Stimulated activated naive CD4-positive, alpha-beta T cell (primary cell): ENCODE data around the gene AMDHD1.

Experiments
- DNase-seq, 6 experiments: peaks; one replicate each; lab custom pipeline; 2025; lab: John Stamatoyannopoulos, UW

AMDHD1 gene

DNA sequence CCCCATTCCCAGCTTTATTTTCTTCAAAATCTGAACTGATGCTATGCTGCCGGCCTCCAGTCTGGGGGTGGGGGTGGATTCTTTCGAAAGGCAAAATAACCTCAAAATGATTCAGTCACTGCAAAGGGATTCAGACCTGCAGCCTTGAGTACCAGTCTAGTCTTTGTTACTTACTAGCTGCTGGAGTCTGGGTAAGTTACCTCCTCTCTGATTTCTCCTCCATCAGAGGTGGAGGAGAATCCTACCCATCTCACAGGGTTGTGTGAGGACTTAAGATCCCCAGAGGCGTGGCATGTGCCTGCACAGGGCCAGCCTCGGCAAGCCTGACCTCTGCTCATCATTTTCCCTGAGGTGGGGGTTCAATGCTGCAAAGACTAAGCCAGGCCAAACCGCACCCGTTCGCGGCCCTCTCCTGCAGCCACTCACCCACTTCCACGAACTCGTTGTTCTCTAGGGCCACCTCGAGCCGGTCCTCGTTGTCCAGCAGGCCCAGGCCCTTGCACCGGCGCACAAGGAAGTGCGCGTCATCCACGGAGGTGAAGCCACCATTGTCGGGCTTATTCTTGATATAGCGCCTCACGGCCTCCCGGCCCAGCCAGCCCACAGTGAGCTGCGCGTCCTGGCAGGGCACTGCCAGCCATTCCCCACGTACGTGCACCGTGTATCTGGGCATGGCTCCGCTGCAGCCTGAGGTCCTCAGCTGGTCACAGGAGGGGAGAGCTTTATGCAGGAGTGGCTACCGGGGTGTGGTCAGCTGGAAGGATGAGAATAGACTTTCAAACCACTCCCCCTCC lies 52.3 kb downstream of the AMDHD1 start:
- DNase-seq: no peak

DNA sequence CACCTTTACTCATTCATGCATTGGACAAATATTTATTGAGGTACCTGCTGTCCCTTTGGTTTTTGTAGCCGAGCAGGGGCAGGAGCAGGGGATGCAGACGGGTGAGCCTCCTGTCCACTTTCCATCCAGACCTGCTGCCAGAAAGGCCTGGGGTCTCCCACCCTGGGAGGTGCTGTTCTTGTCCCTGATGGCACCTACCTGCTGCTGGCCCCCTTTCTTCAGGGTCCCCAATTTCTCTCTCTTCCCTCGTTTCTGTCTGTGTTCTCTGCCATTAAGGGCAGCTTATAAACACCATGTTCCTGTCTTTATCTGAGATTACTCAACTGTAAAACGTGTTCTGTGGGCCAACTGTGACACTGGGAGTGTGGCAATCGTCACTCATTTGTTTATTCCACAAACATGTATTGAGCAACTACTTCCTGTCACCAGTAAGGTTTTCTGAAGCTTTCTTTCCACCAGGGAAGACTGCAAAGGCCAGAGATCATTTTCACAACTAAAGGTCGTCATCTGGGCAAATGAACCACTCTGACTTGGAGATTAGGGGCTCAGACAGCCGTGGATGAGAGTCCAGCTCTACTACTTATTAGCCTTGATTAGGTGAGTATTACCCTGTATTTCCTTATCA lies 53.0 kb downstream of the AMDHD1 start, which contains the start of gene HAL:
HAL (minus strand) TSS at position 311 of the 625 bp plus-strand sequence. CDS start 434 bp downstream, outside the sequence.
- DNase-seq: no peak

DNA sequence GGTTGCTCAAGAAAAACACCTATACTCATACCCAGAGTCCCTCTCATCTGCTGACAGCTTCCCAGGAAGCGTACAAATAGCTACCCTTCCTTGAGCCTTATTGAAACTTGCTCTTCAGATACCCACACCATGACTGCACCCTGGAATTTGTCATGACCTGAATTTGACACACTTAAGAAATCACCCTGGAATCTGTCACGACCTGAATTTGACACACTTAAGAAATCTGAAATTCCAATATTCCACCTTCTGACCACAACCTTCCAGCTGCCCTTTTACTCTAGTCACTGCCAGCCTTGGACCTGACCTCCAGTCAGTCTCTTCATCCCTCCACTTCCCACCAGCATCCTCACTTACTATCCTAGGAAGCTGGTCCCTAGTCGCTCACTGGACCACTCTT lies 54.1 kb downstream of the AMDHD1 start:
- DNase-seq: no peak

DNA sequence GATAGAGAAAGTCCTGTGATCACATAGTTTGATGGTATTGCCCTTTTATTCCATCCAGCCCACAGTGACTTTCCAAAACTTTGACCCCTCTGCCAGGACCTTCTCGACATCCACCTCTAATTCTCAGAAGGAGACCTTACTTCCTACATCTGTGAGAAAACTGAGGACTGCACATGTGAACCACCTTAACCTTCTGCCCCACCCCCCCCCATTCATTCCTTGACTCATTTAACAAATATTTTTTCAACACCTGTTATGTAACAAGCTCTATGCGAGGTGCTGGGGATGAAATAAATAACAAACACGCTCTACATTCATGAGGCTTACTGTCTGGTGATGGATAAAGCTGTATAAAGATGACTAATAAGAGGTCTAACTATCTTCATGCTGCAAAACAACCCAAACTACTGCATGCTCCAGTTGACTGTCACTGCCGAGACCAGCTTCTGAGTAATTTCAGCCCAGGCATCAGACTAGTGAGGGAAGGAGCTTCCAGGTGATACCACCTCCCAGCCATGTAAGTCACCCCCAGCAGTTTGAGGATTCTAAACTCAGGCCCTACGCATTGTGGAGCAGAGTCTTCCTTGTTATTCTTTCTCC lies 54.9 kb downstream of the AMDHD1 start:
- no peak for DNase-seq

DNA sequence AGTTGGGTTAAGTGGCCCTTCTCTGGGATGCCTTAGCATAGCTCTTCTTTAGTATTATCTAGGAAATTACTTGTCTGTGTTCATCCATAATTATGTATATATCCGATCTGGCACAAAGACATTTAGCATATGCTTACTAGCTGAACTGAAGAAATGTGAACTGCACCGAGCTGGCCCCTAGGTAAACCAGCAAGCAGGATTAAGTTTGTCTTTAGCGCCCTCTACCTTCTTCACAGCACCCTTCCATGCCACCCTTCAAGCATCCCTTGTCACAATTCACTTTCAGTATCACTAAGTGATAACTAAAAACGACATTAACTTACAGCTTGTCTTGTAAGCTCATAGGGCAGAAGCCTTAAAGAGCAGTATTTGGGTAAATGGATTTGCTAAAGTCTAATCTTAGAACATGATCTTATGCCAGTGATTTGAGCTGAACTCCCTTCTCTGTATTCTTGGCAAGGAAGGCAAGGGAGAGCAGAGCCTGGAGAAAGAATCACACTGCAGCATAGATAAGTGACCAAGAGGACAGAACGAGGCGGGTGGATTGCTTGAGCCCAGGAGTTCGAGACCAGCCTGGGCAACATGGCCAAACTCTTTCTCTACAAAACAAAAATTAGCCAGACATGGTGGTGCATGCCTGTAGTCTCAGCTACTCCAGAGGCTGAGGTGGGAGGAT lies 55.6 kb downstream of the AMDHD1 start:
- DNase-seq: peak in 5 of 6 experiments; percentile 5 to 65 (median 39)

DNA sequence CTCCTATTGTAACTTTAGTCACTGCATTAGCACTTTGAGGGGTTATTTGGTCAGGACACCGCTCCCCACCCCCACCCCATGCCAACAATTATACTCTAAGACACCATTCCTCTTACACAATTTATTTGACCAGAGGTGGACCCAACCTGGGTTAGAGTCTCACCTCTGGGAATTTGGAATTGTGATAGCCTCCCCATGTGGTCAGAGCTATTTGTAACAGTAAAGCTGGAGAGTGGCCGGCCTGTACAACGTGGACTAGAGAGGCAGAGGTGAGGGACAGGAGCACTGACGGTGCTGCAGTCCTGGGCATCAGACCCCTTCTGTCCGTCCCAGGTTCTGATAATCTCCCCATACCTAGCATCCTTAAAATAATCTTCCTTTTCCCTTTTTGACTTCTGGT lies 56.4 kb downstream of the AMDHD1 start:
- DNase-seq: no peak

DNA sequence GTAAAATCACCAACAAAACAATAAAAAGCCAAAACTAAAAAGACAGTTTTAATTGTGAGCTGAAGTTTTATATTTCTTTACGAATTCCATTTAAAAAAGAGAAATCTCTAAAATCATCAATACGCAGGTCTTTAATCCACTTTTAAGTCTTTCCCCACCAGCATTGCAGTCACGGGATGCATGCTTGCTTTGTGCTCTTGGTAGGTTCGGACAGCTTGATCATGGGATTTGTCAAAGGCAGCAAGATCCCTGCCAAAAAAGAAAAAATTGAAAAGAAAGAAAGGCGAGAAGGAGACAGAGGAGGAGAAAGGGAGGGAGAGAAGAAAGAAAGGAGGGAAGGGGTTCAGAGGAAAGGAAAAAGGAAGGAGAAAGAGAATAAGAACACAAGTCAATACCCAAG lies 57.7 kb downstream of the AMDHD1 start:
- no peak for DNase-seq

DNA sequence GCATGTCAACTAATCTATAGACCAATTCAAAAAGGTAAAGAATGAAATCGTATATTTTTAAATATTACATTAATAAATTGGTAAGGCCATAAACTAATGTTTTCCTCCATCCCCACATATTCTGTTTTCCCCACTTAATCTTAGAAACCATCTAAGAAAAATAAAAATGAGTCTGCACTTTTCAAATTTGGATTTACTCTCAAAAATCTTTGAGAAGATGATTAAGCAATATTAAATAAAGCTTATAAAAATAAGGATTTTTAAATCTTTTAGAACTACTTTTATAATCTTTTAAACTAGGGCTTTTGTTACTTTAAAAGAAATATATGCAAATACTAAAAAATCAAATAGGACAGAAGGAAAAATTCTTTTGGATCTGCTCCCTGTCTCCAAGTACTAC lies 63.6 kb downstream of the AMDHD1 start:
- no peak for DNase-seq

DNA sequence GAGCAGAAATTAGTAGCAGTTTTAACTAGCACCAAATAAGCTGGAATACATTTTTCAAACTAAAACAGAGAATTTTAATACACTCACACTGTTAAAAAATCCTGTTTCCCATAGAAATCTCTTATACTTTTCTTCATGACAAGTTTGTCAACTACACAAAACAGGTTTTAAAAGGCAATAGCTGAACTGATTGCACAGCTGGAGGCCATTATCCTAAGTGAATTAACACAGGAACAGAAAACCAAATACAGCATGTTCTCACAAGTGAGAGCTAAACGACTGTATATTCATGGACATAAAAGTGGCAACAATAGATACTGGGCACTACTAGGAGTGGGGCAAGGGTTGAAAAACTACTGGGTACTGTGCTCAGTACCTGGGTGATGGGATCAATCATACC lies 64.6 kb downstream of the AMDHD1 start:
- no peak for DNase-seq

DNA sequence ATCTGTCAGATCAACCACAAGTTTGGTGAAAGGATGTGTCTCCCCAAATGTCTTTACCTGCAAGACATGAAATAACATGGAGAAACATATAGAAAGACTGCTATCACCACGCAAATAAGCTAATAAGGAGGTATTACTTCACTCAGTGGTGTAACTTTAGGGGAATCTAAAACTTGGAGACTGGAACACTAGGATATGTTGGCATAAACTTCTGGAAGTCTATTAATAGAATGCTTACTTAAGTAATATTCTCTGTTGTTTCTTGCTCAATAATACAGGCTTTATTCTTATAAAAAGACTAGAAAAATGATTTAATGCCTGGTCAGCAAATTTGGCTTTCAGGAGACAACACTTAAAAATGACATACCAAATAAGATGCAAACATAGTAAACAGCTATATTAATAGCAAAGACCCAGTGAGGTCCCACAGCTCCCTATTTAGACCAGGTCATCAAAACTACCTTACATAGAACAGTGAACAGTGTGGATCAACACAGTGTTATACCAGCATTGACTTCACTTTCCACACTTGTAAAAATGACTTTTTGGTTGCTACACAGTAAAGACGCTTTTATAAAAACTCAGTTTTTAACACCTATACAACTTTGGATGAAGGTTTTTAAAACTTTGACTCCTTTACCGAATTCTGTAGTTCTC lies 71.9 kb downstream of the AMDHD1 start:
- no peak for DNase-seq

DNA sequence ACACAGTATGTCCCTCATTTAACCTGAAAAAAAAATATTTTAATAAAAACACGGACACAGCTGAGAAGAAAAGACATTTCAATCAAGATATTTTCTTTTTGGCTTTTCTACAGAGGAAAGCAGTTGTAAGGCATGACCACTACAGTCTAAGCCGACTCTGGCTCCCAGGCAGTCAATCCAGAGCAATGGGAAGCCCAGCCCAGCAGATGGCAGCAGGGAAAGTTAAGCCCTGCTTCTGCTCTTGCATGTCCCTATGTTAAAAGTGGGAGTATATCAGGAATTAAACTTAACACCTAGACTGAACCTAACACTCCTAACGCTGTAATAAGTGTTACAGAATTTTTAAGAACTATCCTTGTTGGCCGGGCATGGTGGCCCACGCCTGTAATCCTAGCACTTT lies 72.5 kb downstream of the AMDHD1 start:
- DNase-seq: no peak
